PC-3 (cell line): ENCODE data around the gene CBX1.

ENCODE experiments used
- CTCF ChIP-seq: fragments of 300-600 bp; sonication (generic); conservative IDR thresholded peaks from 2 replicates; pipeline ENCODE4 v1.5.1; 2017; ENCODE audit warnings: antibody characterized with exemption, low read depth, mild to moderate bottlenecking, low read length
- EZH2phosphoT487 ChIP-seq: fragments of 300-600 bp; sonication (generic); IDR thresholded peaks from 2 replicates; pipeline ENCODE4 v1.6.1; 2018; ENCODE audit warnings: mild to moderate bottlenecking, antibody characterized with exemption, low read length, borderline replicate concordance

GRCh38 chr17:48149787-48150463 is 48.6 kb upstream of the CBX1 start:
- TF ChIP-seq CTCF (no peak), EZH2phosphoT487 (no peak)
